SK-N-SH (cell line): ENCODE data around the gene HLA-DOA. TPM values are rescaled to one million over a fixed set of nuclear protein-coding genes. Genes with fewer than 3 reads are reported as not detected.

Source experiments
- CTCF ChIA-PET: fragments of 300-600, 350-600 bp; formaldehyde crosslinking; extraction: SDS; loops from one replicate; lab custom pipeline; 2021; lab: Yijun Ruan, JAX
- POLR2A ChIA-PET: fragments of 350-600 bp; sonication (Branson Sonifier 250); formaldehyde crosslinking; extraction: SDS; loops from one replicate; lab custom pipeline; 2020; ENCODE audit warnings: antibody characterized with exemption, inconsistent platforms; lab: Yijun Ruan, JAX
- DNase-seq: peaks from one replicate; pipeline ENCODE4 v3.0.0; 2012
- H2AFZ ChIP-seq: fragments of 200-600 bp; sonication (generic); 2 replicates; pipeline ENCODE4 v1.8.1; 2016; ENCODE audit warnings: antibody characterized with exemption, mild to moderate bottlenecking, low read depth
- H3F3A ChIP-seq: fragments of 200-600 bp; sonication (generic); replicated peaks from 2 replicates; pipeline ENCODE3; 2016; ENCODE audit warnings: antibody characterized with exemption, mild to moderate bottlenecking; ENCODE audit not compliant: insufficient read depth
- H3K27ac ChIP-seq, 2 experiments: fragments of 200-500 bp in 1 of 2; fragments of 200-600 bp in 1 of 2; sonication (Bioruptor generic) in 1 of 2; sonication (generic), shearing (Covaris generic) in 1 of 2; 2 replicates each; pipeline versions ENCODE4 v1.5.1 to v1.6.1; 2014 to 2016; ENCODE audit warnings: low read depth in 2 of 2, inconsistent platforms in 1 of 2, low read length in 1 of 2, mild to moderate bottlenecking in 1 of 2, mixed read lengths in 1 of 2
- H3K27me3 ChIP-seq: fragments of 200-600 bp; sonication (generic), shearing (Covaris generic); 2 replicates; pipeline ENCODE4 v1.6.1; 2016; ENCODE audit warnings: mixed run types; ENCODE audit not compliant: insufficient read depth
- H3K36me3 ChIP-seq, 2 experiments: fragments of 200-500 bp in 1 of 2; fragments of 200-600 bp in 1 of 2; sonication (Bioruptor generic) in 1 of 2; sonication (generic) in 1 of 2; replicated peaks in 1 of 2; 2 replicates each; pipeline versions ENCODE3 to v1.5.1; 2014 to 2016; ENCODE audit warnings: low read length in 1 of 2, mild to moderate bottlenecking in 1 of 2; ENCODE audit not compliant: insufficient read depth in 2 of 2, control insufficient read depth in 1 of 2
- H3K4me1 ChIP-seq, 2 experiments: fragments of 200-500 bp in 1 of 2; fragments of 200-600 bp in 1 of 2; sonication (Bioruptor generic) in 1 of 2; sonication (generic), shearing (Covaris generic) in 1 of 2; 2 replicates each; pipeline versions ENCODE4 v1.5.1 to v1.6.1; 2014 to 2016; ENCODE audit warnings: low read depth in 1 of 2, low read length in 1 of 2, mixed run types in 1 of 2; ENCODE audit not compliant: insufficient read depth in 2 of 2, control insufficient read depth in 1 of 2
- H3K4me2 ChIP-seq: fragments of 200-600 bp; sonication (generic), shearing (Covaris generic); 2 replicates; pipeline ENCODE4 v1.6.1; 2017; ENCODE audit warnings: mixed run types
- H3K4me3 ChIP-seq, 2 experiments: fragments of 200-500 bp in 1 of 2; fragments of 200-600 bp in 1 of 2; sonication (Bioruptor generic) in 1 of 2; sonication (generic), shearing (Covaris generic) in 1 of 2; 2 replicates each; pipeline versions ENCODE4 v1.5.1 to v1.8.1; 2014 to 2016; ENCODE audit warnings: low read depth in 2 of 2, inconsistent platforms in 1 of 2, low read length in 1 of 2, mild to moderate bottlenecking in 1 of 2, mixed read lengths in 1 of 2, moderate library complexity in 1 of 2
- H3K79me2 ChIP-seq: fragments of 200-600 bp; sonication (generic); 2 replicates; pipeline ENCODE4 v1.8.1; 2017; ENCODE audit warnings: mild to moderate bottlenecking; ENCODE audit not compliant: insufficient read depth
- H3K9ac ChIP-seq: fragments of 200-600 bp; sonication (generic); 2 replicates; pipeline ENCODE4 v1.6.1; 2017; ENCODE audit warnings: mixed run types
- H3K9me2 ChIP-seq: fragments of 200-600 bp; sonication (generic); 2 replicates; pipeline ENCODE4 v1.6.1; 2017; ENCODE audit warnings: mixed run types
- H3K9me3 ChIP-seq: fragments of 200-600 bp; sonication (generic); 2 replicates; pipeline ENCODE4 v1.6.1; 2017; ENCODE audit warnings: mixed run types, mild to moderate bottlenecking, moderate library complexity
- H4K20me1 ChIP-seq: fragments of 200-600 bp; sonication (generic); 2 replicates; pipeline ENCODE4 v1.6.1; 2017; ENCODE audit warnings: mild to moderate bottlenecking, mixed run types; ENCODE audit not compliant: insufficient read depth
- CHD2 ChIP-seq: fragments of 150-350 bp; IDR thresholded peaks from 2 replicates; pipeline ENCODE4 v1.6.1; 2018; ENCODE audit warnings: low read length; ENCODE audit not compliant: partially characterized antibody
- CTCF ChIP-seq: fragments of 200-600 bp; sonication (generic); IDR thresholded peaks from 2 replicates; pipeline ENCODE4 v1.6.1; 2017; ENCODE audit warnings: antibody characterized with exemption, mild to moderate bottlenecking, moderate library complexity
- ELF1 ChIP-seq: IDR thresholded peaks from 2 replicates; pipeline ENCODE4 v1.4.0; 2012
- EP300 ChIP-seq, 2 experiments: IDR thresholded peaks; 2 replicates each; pipeline versions ENCODE4 v1.4.0 to v1.6.1; 2012; ENCODE audit warnings: borderline replicate concordance in 1 of 2, low read depth in 1 of 2, low read length in 1 of 2
- FOXJ3 ChIP-seq: sonication (generic); formaldehyde crosslinking; IDR thresholded peaks from 2 replicates; pipeline ENCODE4 v1.5.1; 2020; ENCODE audit warnings: mild to moderate bottlenecking, missing genetic modification reagents
- JUND ChIP-seq: IDR thresholded peaks from 2 replicates; pipeline ENCODE4 v1.4.0; 2012
- NFIC ChIP-seq: IDR thresholded peaks from 2 replicates; pipeline ENCODE4 v1.4.0; 2012; ENCODE audit warnings: borderline replicate concordance
- NRF1 ChIP-seq: IDR thresholded peaks from 2 replicates; pipeline ENCODE4 v1.6.1; 2012; ENCODE audit warnings: low read depth, mild to moderate bottlenecking, low read length
- POLR2AphosphoS5 ChIP-seq: IDR thresholded peaks from 2 replicates; pipeline ENCODE4 v1.6.1; 2012; ENCODE audit warnings: low read depth, low read length
- RCOR1 ChIP-seq: fragments of 150-350 bp; IDR thresholded peaks from 2 replicates; pipeline ENCODE4 v1.6.1; 2017; ENCODE audit warnings: antibody characterized with exemption, low read length
- RFX5 ChIP-seq: IDR thresholded peaks from 2 replicates; pipeline ENCODE4 v1.6.1; 2012; ENCODE audit warnings: mild to moderate bottlenecking, improper control_type of control experiment, low read length
- RXRA ChIP-seq: IDR thresholded peaks from 2 replicates; pipeline ENCODE4 v1.4.0; 2012; ENCODE audit warnings: low read depth, mild to moderate bottlenecking, borderline replicate concordance
- SMC3 ChIP-seq: IDR thresholded peaks from 2 replicates; pipeline ENCODE4 v1.6.1; 2012; ENCODE audit warnings: low read depth, low read length, improper control_type of control experiment
- TAF1 ChIP-seq: IDR thresholded peaks from 2 replicates; pipeline ENCODE4 v1.6.1; 2012; ENCODE audit warnings: low read depth, mild to moderate bottlenecking, low read length, moderate library complexity, borderline replicate concordance
- TCF12 ChIP-seq: IDR thresholded peaks from 2 replicates; pipeline ENCODE4 v1.4.0; 2012
- YY1 ChIP-seq: IDR thresholded peaks from 2 replicates; pipeline ENCODE4 v1.4.0; 2012; ENCODE audit warnings: low read depth, mild to moderate bottlenecking
- polyA plus RNA-seq, 3 experiments: library from polyadenylated mRNA; depleted of rRNA; stranded (reverse); fragments of >200 nt; gene quantifications; 2 replicates each; pipeline ENCODE4 v1.2.3, GENCODE V29; 2012
- TF ChIP-seq, protein P1 (sequence below): IDR thresholded peaks from 2 replicates; pipeline ENCODE4; 2012
- TF ChIP-seq, protein P2 (sequence below): IDR thresholded peaks from 2 replicates; pipeline ENCODE4 v1.4.0; 2012; ENCODE audit warnings: low read depth, borderline replicate concordance
- TF ChIP-seq, protein P3 (sequence below): fragments of 150-350 bp; IDR thresholded peaks from 2 replicates; pipeline ENCODE4 v1.6.1; 2017; ENCODE audit warnings: antibody characterized with exemption, low read length, low read depth, borderline replicate concordance

HLA-DOA gene
- polyA plus RNA-seq, 1 of the 3 experiments (the other 2 are of a cell fraction) = not detected

GRCh38 chr6:33018418-33018817, 9.0 kb upstream of the HLA-DOA start:
- POLR2A ChIA-PET = no interaction called here
- CTCF ChIA-PET = interaction anchor here (1.2 to 6.3 kb wide), 3 partner anchors 9 to 230 kb away, joined by 3 to 65 read pairs (median 5); partner anchors contain the start of gene HLA-DOA
- no peak overlapping the region for H3K4me3 ChIP-seq

More at GRCh38 chr6:33018418-33018817, 9.0 kb upstream of the HLA-DOA start:
- no peak for TF ChIP-seq SMC3
- no peak for TF ChIP-seq CTCF
- TF ChIP-seq TCF12 = no peak
- no peak for TF ChIP-seq NRF1
- TF ChIP-seq FOXJ3 (CRISPR knock-in tag) = no peak
- no peak for TF ChIP-seq POLR2AphosphoS5
- no peak for TF ChIP-seq RFX5
- no peak for TF ChIP-seq JUND
- TF ChIP-seq, protein P1, sequence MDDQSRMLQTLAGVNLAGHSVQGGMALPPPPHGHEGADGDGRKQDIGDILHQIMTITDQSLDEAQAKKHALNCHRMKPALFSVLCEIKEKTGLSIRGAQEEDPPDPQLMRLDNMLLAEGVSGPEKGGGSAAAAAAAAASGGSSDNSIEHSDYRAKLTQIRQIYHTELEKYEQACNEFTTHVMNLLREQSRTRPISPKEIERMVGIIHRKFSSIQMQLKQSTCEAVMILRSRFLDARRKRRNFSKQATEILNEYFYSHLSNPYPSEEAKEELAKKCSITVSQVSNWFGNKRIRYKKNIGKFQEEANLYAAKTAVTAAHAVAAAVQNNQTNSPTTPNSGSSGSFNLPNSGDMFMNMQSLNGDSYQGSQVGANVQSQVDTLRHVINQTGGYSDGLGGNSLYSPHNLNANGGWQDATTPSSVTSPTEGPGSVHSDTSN = no peak
- TF ChIP-seq RCOR1 = no peak
- TF ChIP-seq RXRA = no peak
- TF ChIP-seq, protein P2, sequence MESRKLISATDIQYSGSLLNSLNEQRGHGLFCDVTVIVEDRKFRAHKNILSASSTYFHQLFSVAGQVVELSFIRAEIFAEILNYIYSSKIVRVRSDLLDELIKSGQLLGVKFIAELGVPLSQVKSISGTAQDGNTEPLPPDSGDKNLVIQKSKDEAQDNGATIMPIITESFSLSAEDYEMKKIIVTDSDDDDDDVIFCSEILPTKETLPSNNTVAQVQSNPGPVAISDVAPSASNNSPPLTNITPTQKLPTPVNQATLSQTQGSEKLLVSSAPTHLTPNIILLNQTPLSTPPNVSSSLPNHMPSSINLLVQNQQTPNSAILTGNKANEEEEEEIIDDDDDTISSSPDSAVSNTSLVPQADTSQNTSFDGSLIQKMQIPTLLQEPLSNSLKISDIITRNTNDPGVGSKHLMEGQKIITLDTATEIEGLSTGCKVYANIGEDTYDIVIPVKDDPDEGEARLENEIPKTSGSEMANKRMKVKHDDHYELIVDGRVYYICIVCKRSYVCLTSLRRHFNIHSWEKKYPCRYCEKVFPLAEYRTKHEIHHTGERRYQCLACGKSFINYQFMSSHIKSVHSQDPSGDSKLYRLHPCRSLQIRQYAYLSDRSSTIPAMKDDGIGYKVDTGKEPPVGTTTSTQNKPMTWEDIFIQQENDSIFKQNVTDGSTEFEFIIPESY = no peak
- no peak for TF ChIP-seq ELF1
- TF ChIP-seq NFIC = no peak
- TF ChIP-seq, protein P3, sequence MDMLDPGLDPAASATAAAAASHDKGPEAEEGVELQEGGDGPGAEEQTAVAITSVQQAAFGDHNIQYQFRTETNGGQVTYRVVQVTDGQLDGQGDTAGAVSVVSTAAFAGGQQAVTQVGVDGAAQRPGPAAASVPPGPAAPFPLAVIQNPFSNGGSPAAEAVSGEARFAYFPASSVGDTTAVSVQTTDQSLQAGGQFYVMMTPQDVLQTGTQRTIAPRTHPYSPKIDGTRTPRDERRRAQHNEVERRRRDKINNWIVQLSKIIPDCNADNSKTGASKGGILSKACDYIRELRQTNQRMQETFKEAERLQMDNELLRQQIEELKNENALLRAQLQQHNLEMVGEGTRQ = no peak
- TF ChIP-seq TAF1 = no peak
- TF ChIP-seq EP300 (IDR thresholded peaks at IDR 0.05; ENCODE audit: borderline replicate concordance in 1 of 2, low read depth in 1 of 2, low read length in 1 of 2) = no peak
- no peak for TF ChIP-seq YY1
- TF ChIP-seq CHD2 = no peak
- TF ChIP-seq, all 33 proteins: peak for 0
- DNase-seq = no peak
- no peaks in the 10 kb centered on the region; a peak in 1 of 4 replicates for H3K4me1 ChIP-seq
- H3K79me2 ChIP-seq = no peaks in the 10 kb centered on the region
- H3K27ac ChIP-seq = no peak overlapping the region
- no peak overlapping the region for H3K9ac ChIP-seq
- no peaks in the 10 kb centered on the region for H3K9me3 ChIP-seq
- no peaks in the 10 kb centered on the region for H3K9me2 ChIP-seq
- H3K27me3 ChIP-seq = peaks cover 72% of the 10 kb centered on the region
- H2AFZ ChIP-seq = no peak overlapping the region
- H3F3A ChIP-seq = no peaks in the 10 kb centered on the region
- no peak overlapping the region for H3K4me2 ChIP-seq
- H3K36me3 ChIP-seq = no peaks in the 10 kb centered on the region
- no peaks in the 10 kb centered on the region for H4K20me1 ChIP-seq
